HL-60 (cell line): ENCODE data around the gene KIAA1671.

Experiments used
- DNase-seq, 2 experiments: peaks; one replicate each; pipeline ENCODE4 v3.0.0-alpha.2; 2010 to 2020; ENCODE audit warnings: low read depth in 1 of 2, low spot score in 1 of 2
- H3K27ac ChIP-seq: fragments of 250-450 bp; sonication (Bioruptor Pico); replicated peaks from 2 replicates; pipeline ENCODE4 v1.5.1; 2020; ENCODE audit warnings: mild to moderate bottlenecking, moderate library complexity
- H3K27me3 ChIP-seq: fragments of 250-450 bp; sonication (Bioruptor Pico); 2 replicates; pipeline ENCODE4 v1.5.1; 2021; ENCODE audit warnings: mild to moderate bottlenecking, moderate library complexity; ENCODE audit not compliant: insufficient read depth, poor library complexity, severe bottlenecking
- H3K4me3 ChIP-seq: replicated peaks from 2 replicates; pipeline ENCODE4 v1.5.1; 2011; ENCODE audit warnings: mild to moderate bottlenecking, control low read depth, low read length; ENCODE audit not compliant: insufficient read depth
- CTCF ChIP-seq: IDR thresholded peaks from one replicate; pipeline ENCODE4 v1.5.1; 2011; ENCODE audit warnings: low read length, control low read depth, inconsistent platforms; ENCODE audit not compliant: insufficient read depth
- GABPA ChIP-seq: IDR thresholded peaks from 2 replicates; pipeline ENCODE4 v1.6.1; 2012; ENCODE audit warnings: low read depth
- POLR2AphosphoS5 ChIP-seq: IDR thresholded peaks from 2 replicates; pipeline ENCODE4 v1.6.1; 2012; ENCODE audit warnings: low read depth
- REST ChIP-seq: IDR thresholded peaks from 2 replicates; pipeline ENCODE4 v1.6.1; 2012; ENCODE audit warnings: low read depth; ENCODE audit not compliant: insufficient replicate concordance
- SPI1 ChIP-seq: IDR thresholded peaks from 2 replicates; pipeline ENCODE4 v1.6.1; 2012; ENCODE audit warnings: low read depth, mild to moderate bottlenecking, borderline replicate concordance

The KIAA1671 gene

GRCh38 chr22:24926428-24926725, 26.1 kb upstream of the KIAA1671 start:
- DNase-seq, result no peak
- Histone ChIP-seq H3K27ac (no peak overlapping the region), H3K27me3 (no peaks in the 10 kb centered on the region), H3K4me3 (no peak overlapping the region)
- TF ChIP-seq POLR2AphosphoS5 (no peak), GABPA (no peak), SPI1 (no peak), REST (no peak), CTCF (no peak)

- TF ChIP-seq POLR2AphosphoS5, result no peak
- TF ChIP-seq SPI1, result no peak
- Histone ChIP-seq H3K4me3 (no peak overlapping the region), H3K27me3 (no peaks in the 10 kb centered on the region), H3K27ac (no peak overlapping the region)
- DNase-seq, result no peak
Measured at GRCh38 chr22:24926849-24927579, 25.5 kb upstream of the KIAA1671 start.

- Histone ChIP-seq H3K27me3 (no peaks in the 10 kb centered on the region), H3K4me3 (no peak overlapping the region), H3K27ac (no peak overlapping the region)
- DNase-seq, result no peak
- TF ChIP-seq POLR2AphosphoS5 (no peak), REST (no peak), GABPA (no peak), CTCF (no peak), SPI1 (no peak)
Measured at GRCh38 chr22:24928322-24928721, 24.2 kb upstream of the KIAA1671 start.

GRCh38 chr22:24930678-24931077, 21.8 kb upstream of the KIAA1671 start:
- no peak overlapping the region for H3K4me3 ChIP-seq
- no peak for DNase-seq
- H3K27me3 ChIP-seq, result no peaks in the 10 kb centered on the region
- no peak for TF ChIP-seq GABPA
- H3K27ac ChIP-seq, result no peak overlapping the region

GRCh38 chr22:24935771-24936483, 16.6 kb upstream of the KIAA1671 start:
- H3K27me3 ChIP-seq, result no peaks in the 10 kb centered on the region
- no peak overlapping the region for H3K4me3 ChIP-seq
- no peak overlapping the region for H3K27ac ChIP-seq
- no peak for DNase-seq
- TF ChIP-seq POLR2AphosphoS5 (no peak), SPI1 (no peak), CTCF (no peak), GABPA (no peak), REST (no peak)
